HepG2 (cell line): ENCODE measurements around the gene TTLL4. TPM values are rescaled to one million over a fixed set of nuclear protein-coding genes. Genes with fewer than 3 reads are reported as not detected.

Experiments used
- AHR ChIP-seq: IDR thresholded peaks from 2 replicates; pipeline ENCODE4 v1.6.1; 2018; ENCODE audit warnings: missing genetic modification reagents, missing compliant biosample characterization
- BRCA1 ChIP-seq: sonication (generic); formaldehyde crosslinking; IDR thresholded peaks from 2 replicates; pipeline ENCODE4 v1.4.0; 2020; ENCODE audit warnings: missing genetic modification reagents
- CREB1 ChIP-seq, 2 experiments: fragments of 450-650 bp in 1 of 2; IDR thresholded peaks; 2 replicates each; pipeline ENCODE4 v1.6.1; 2016 to 2017; ENCODE audit warnings: control low read depth in 1 of 2, mild to moderate bottlenecking in 1 of 2, missing compliant biosample characterization in 1 of 2, missing genetic modification characterization in 1 of 2
- ERF ChIP-seq: IDR thresholded peaks from 2 replicates; pipeline ENCODE4 v1.6.1; 2018; ENCODE audit warnings: missing biosample characterization, missing genetic modification reagents
- FOXA3 ChIP-seq: IDR thresholded peaks from 2 replicates; pipeline ENCODE4 v1.6.1; 2016; ENCODE audit warnings: missing genetic modification reagents, missing compliant biosample characterization
- FOXO1 ChIP-seq: sonication (generic); formaldehyde crosslinking; IDR thresholded peaks from 2 replicates; pipeline ENCODE4 v1.4.0; 2020; ENCODE audit warnings: missing genetic modification reagents
- GTF3A ChIP-seq: sonication (generic); formaldehyde crosslinking; conservative IDR thresholded peaks from 2 replicates; pipeline ENCODE4 v1.4.0; 2020; ENCODE audit warnings: mild to moderate bottlenecking, missing genetic modification reagents
- HOXA7 ChIP-seq: sonication (generic); formaldehyde crosslinking; IDR thresholded peaks from 2 replicates; pipeline ENCODE4 v1.8.1; 2022; ENCODE audit warnings: mild to moderate bottlenecking, missing genetic modification reagents, moderate library complexity
- MED13 ChIP-seq: sonication (generic); formaldehyde crosslinking; IDR thresholded peaks from 2 replicates; pipeline ENCODE4 v1.5.0; 2020; ENCODE audit warnings: missing genetic modification reagents
- MTF1 ChIP-seq: sonication (generic); formaldehyde crosslinking; IDR thresholded peaks from 2 replicates; pipeline ENCODE4 v1.5.0; 2020; ENCODE audit warnings: missing genetic modification reagents
- PAF1 ChIP-seq: IDR thresholded peaks from 2 replicates; pipeline ENCODE4 v1.6.1; 2016; ENCODE audit warnings: missing genetic modification reagents, missing compliant biosample characterization
- REPIN1 ChIP-seq: sonication (generic); formaldehyde crosslinking; IDR thresholded peaks from 2 replicates; pipeline ENCODE4 v1.8.0; 2022; ENCODE audit warnings: missing genetic modification reagents, low read depth, mild to moderate bottlenecking, borderline replicate concordance
- RFX3 ChIP-seq: IDR thresholded peaks from 2 replicates; pipeline ENCODE4 v1.6.1; 2016; ENCODE audit warnings: missing biosample characterization, missing genetic modification reagents
- TBX3 ChIP-seq: fragments of 450-650 bp; IDR thresholded peaks from 2 replicates; pipeline ENCODE4 v1.6.1; 2017; ENCODE audit warnings: antibody characterized with exemption, mild to moderate bottlenecking, inconsistent platforms, borderline replicate concordance
- TP53 ChIP-seq: sonication (generic); formaldehyde crosslinking; conservative IDR thresholded peaks from 2 replicates; pipeline ENCODE4 v1.4.0; 2020; ENCODE audit warnings: missing genetic modification reagents
- ZEB1 ChIP-seq: IDR thresholded peaks from 2 replicates; pipeline ENCODE4 v1.6.1; 2012; ENCODE audit warnings: mild to moderate bottlenecking, low read depth, inconsistent platforms; ENCODE audit not compliant: insufficient replicate concordance
- ZNF121 ChIP-seq: sonication (generic); formaldehyde crosslinking; IDR thresholded peaks from 2 replicates; pipeline ENCODE4 v1.5.0; 2020; ENCODE audit warnings: mild to moderate bottlenecking, missing genetic modification reagents
- ZNF230 ChIP-seq: sonication (generic); formaldehyde crosslinking; IDR thresholded peaks from 2 replicates; pipeline ENCODE4 v1.4.0; 2020; ENCODE audit warnings: mild to moderate bottlenecking, missing genetic modification reagents
- ZNF44 ChIP-seq: sonication (generic); formaldehyde crosslinking; IDR thresholded peaks from 2 replicates; pipeline ENCODE4 v1.5.1; 2020; ENCODE audit warnings: mild to moderate bottlenecking, missing genetic modification reagents
- ZNF567 ChIP-seq: sonication (generic); formaldehyde crosslinking; IDR thresholded peaks from 2 replicates; pipeline ENCODE4 v1.8.1; 2023; ENCODE audit warnings: mild to moderate bottlenecking, missing genetic modification reagents, borderline replicate concordance
- ZNF644 ChIP-seq: IDR thresholded peaks from 2 replicates; pipeline ENCODE4 v1.6.1; 2016; ENCODE audit warnings: low read depth
- ZNF850 ChIP-seq: sonication (generic); formaldehyde crosslinking; conservative IDR thresholded peaks from 2 replicates; pipeline ENCODE4 v1.9.0; 2021; ENCODE audit warnings: mild to moderate bottlenecking, missing genetic modification reagents
- polyA plus RNA-seq, 8 experiments: library from polyadenylated mRNA; depleted of rRNA in 3 of 8; stranded (reverse) in 7 of 8; unstranded in 1 of 8; fragments of >200 nt; fragmentation: Illumina TruSeq in 4 of 8; extraction: Trizol in 4 of 8; gene quantifications; 2 replicates each; pipeline versions ENCODE4 v1.2.1 to v1.2.3, GENCODE V29; 2011 to 2016; ENCODE audit warnings: low read depth in 4 of 8, missing spikeins in 1 of 8, mixed read lengths in 1 of 8; ENCODE audit not compliant: insufficient read depth in 1 of 8
- total RNA-seq, 5 experiments: library from RNA; depleted of rRNA; stranded (reverse); fragments of >200 nt; fragmentation: Illumina TruSeq; extraction: Trizol; gene quantifications; 2 replicates each; pipeline ENCODE4 v1.2.3, GENCODE V29; 2016; ENCODE audit warnings: low read depth in 1 of 5
- TF ChIP-seq, protein P1 (sequence below): sonication (generic); formaldehyde crosslinking; IDR thresholded peaks from 2 replicates; pipeline ENCODE4 v1.5.1; 2020; ENCODE audit warnings: mild to moderate bottlenecking, moderate library complexity, missing genetic modification reagents
- TF ChIP-seq, protein P2 (sequence below): sonication (generic); formaldehyde crosslinking; IDR thresholded peaks from 2 replicates; pipeline ENCODE4 v1.4.0; 2020; ENCODE audit warnings: low read depth, mild to moderate bottlenecking, missing genetic modification reagents

Gene TTLL4
- total and polyA plus RNA-seq, 2 of the 13 experiments (the other 11 are each of a cell fraction or from before 2014, with no cell fraction given): 77.5 to 84.6 TPM

DNA sequence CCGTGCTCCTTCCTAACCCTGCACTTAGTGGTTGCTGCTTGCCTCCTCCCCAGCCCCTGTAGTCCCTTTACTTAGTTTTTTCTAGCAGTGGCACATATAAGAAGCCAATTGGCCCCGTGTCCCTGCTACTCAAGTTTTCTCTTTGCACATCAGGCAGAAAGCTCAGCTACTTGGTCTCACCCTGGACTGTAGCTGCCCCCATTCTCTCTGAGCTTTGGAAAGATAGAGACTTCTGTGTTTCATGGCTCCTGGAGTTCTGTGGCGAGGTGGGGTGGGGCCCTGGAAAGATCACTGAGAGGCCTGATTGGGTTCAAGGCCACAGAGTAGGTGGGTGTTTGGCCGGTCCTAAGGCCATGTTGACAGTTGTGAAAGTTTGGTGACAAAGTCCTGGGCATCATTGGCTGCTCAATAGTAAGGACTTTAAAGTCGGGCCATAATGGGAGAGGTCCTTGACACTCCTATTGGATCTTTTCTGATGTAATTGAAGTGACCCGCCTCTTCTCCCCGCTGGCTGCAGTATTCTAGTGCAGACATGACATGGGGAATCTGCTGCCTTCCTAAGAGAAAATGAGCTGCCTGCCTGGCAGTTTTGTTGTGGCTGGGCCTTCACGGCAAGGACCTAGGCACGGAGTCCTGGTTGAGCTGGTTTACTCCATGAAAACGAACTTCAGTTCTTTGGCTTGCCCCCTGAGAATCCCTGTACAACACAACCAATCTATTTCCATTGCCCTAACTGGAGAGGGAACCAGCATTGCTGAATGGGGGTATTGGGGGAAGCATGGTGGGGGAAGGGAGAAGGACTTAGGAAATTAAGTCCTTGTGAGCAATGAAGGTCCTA is 45.2 kb downstream of the TTLL4 start (continued):
- TF ChIP-seq AHR (CRISPR knock-in tag) (no peak), TP53 (CRISPR knock-in tag) (peak; percentile 96), ZNF567 (CRISPR knock-in tag) (0 out of 2 replicates have a peak, but pooled peaks have one; percentile 53), TBX3 (peak; percentile 98), FOXO1 (peak; percentile 98), PAF1 (CRISPR knock-in tag) (no peak), ZNF850 (CRISPR knock-in tag) (no peak), REPIN1 (CRISPR knock-in tag) (peak; percentile 94; the same call in 1 of the 2 replicates), CREB1 (IDR thresholded peaks at IDR 0.05) (peak; percentile 77; the same call in 1 of the 2 replicates), CREB1 (CRISPR knock-in tag; IDR thresholded peaks at IDR 0.05) (peak; percentile 87), ZNF644 (CRISPR knock-in tag) (peak; percentile 98), GTF3A (CRISPR knock-in tag) (0 out of 2 replicates have a peak, but pooled peaks have one; percentile 53), FOXA3 (peak; percentile 100), ZEB1 (peak; percentile 91), MED13 (CRISPR knock-in tag) (peak; percentile 98), ZNF121 (CRISPR knock-in tag) (peak; percentile 57), HOXA7 (CRISPR knock-in tag) (no peak), ZNF44 (no peak), ZNF230 (CRISPR knock-in tag) (peak; percentile 94), ERF (CRISPR knock-in tag) (peak; percentile 92), RFX3 (CRISPR knock-in tag) (peak; percentile 27; the same call in 1 of the 2 replicates), BRCA1 (CRISPR knock-in tag) (peak; percentile 94), MTF1 (CRISPR knock-in tag) (peak; percentile 68; the same call in 1 of the 2 replicates)
- TF ChIP-seq, protein P1, sequence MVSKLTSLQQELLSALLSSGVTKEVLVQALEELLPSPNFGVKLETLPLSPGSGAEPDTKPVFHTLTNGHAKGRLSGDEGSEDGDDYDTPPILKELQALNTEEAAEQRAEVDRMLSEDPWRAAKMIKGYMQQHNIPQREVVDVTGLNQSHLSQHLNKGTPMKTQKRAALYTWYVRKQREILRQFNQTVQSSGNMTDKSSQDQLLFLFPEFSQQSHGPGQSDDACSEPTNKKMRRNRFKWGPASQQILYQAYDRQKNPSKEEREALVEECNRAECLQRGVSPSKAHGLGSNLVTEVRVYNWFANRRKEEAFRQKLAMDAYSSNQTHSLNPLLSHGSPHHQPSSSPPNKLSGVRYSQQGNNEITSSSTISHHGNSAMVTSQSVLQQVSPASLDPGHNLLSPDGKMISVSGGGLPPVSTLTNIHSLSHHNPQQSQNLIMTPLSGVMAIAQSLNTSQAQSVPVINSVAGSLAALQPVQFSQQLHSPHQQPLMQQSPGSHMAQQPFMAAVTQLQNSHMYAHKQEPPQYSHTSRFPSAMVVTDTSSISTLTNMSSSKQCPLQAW (CRISPR knock-in tag): peak; percentile 95
- TF ChIP-seq, protein P2, sequence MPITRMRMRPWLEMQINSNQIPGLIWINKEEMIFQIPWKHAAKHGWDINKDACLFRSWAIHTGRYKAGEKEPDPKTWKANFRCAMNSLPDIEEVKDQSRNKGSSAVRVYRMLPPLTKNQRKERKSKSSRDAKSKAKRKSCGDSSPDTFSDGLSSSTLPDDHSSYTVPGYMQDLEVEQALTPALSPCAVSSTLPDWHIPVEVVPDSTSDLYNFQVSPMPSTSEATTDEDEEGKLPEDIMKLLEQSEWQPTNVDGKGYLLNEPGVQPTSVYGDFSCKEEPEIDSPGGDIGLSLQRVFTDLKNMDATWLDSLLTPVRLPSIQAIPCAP (CRISPR knock-in tag): no peak
